IPS-11a (cell line): ENCODE results near the gene FMR1.

Experiments
- H3K4me3 ChIP-seq: one replicate; pipeline ENCODE4 v1.5.1; 2013; ENCODE audit warnings: low read depth, low read length, control low read depth

FMR1 gene

DNA sequence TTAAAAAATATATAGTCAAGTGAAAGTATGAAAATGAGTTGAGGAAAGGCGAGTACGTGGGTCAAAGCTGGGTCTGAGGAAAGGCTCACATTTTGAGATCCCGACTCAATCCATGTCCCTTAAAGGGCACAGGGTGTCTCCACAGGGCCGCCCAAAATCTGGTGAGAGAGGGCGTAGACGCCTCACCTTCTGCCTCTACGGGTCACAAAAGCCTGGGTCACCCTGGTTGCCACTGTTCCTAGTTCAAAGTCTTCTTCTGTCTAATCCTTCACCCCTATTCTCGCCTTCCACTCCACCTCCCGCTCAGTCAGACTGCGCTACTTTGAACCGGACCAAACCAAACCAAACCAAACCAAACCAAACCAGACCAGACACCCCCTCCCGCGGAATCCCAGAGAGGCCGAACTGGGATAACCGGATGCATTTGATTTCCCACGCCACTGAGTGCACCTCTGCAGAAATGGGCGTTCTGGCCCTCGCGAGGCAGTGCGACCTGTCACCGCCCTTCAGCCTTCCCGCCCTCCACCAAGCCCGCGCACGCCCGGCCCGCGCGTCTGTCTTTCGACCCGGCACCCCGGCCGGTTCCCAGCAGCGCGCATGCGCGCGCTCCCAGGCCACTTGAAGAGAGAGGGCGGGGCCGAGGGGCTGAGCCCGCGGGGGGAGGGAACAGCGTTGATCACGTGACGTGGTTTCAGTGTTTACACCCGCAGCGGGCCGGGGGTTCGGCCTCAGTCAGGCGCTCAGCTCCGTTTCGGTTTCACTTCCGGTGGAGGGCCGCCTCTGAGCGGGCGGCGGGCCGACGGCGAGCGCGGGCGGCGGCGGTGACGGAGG is at the start of gene FMR1:
Gene FMR1 (plus strand): TSS at position 728 of the 831 bp plus-strand sequence. CDS start 261 bp downstream, outside the sequence.
- H3K4me3 ChIP-seq = peak within 1 kb of the TSS; percentile 65

DNA sequence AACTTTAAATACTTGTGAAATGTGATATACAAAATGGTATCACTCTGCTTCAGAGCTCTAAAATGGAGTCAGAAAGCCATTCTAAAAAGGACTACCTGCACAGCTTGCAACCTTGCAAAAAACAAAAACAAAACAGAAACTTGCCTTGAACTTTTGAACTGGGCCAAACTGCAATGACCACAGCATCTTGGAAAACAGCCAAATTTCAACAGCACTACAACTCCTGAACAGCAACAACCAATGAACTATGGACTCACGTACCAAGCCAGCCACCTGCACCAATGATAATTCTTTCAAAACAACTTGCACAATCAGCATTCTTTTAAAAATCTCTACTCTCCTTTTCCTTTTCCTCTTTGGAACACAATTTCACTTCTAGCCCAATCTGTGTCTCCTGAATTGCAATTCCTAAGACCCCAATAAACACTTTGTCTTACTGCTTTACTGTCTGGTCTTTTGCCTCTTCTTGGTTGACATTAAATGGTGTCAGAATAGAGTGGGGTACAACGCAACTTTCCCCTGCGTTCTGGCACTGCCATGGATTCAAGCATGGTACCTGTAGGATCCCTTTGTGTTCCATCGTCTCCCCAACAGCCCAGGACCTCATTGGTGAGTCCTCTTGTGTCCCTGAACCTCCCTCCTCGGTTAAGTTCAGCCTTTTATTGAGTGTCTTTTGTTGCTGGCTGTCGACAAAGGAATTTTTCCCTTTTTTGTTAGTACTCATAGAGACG is 35.7 kb upstream of the FMR1 start:
- H3K4me3 ChIP-seq = no peak overlapping the region

DNA sequence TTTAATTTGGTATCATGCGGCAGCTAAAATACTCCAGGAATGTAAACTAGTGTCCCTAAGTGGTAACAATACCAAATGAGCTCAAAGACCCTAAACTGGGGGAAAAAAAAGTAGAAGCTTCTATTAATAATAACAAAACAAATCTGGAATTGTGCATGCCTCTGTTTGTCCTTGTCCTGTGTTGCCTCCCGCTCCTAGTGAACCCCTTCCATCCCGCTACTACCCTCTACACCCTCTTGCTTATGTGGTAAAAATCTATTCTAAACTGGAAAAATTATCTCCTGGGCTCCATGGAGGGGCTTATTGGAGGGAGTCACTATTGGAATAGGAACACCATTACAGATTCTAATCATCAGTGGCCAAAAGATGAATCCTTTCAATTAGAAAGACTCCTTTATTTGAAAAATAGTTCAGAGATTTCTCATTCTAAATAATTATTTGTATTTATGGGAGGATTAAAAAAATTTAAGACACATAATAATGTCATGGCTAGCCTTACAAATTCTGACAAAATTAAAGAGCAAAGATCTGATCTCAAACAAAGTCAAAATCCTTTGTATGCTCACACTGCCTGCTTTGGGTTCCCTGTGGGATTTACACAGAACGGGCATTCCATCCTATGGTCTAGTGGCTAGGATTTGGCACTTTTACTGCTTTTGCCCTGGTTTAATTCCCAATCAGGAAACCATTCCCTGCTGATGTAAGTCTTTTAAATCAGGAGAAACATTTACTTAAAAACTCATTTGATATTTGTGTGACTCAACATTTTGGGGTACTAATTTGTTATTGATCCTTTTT is 34.7 kb upstream of the FMR1 start:
- no peak overlapping the region for H3K4me3 ChIP-seq

DNA sequence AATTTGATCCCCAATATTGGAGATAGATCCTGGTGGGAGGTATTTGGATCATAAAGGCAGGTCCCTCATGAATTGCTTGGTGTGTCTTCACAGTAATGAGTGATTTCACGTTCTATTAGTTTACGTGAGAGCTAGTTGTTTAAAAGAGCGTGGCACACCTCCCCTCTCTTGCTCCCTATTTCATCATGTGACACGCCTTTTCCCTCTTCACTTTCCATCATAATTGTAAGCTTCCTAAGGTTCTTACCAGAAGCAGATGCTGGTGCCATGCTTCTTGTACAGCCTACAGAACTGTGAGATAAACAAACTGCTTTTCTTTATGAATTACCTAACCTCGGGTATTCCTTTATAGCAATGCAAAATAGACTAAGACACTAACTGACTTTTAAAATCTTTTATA is 34.0 kb upstream of the FMR1 start:
- H3K4me3 ChIP-seq = no peak overlapping the region

DNA sequence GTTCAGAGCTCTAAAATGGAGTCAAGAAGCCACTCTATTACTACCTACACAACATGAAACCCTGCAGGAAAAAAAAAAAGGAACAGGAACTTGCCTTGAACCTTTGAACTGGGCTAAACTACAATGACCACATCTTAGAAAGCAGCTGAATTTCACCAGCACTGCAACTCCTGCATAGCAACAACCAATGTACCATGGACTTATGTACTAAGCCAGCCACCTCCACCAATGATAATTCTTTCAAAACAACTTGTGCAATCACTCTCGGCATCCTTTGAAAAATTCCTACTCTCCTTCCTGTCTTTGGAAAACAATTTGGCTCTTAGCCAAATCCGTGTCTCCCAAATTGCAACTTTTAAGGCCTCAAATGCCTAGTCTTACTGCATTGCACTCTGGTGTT is 26.8 kb upstream of the FMR1 start:
- no peak overlapping the region for H3K4me3 ChIP-seq

DNA sequence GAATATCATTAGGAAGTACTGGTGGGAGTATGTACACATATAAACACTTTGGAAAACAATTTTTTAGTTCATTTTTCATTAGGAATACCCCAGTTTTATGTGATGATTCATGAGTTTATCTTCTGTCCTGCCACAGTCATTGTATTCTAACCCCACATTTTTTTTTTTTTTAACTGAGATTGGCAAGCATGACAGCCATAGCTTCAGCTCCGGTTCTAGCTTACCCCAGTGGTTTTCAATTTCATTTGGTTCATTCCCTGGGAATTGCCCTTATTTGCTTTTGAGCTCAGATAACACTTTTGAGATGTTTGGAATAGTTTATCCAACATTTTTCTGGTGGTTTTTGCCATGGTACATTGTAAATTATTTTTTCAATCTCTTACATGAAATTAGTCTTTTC is 21.0 kb upstream of the FMR1 start:
- no peak overlapping the region for H3K4me3 ChIP-seq

DNA sequence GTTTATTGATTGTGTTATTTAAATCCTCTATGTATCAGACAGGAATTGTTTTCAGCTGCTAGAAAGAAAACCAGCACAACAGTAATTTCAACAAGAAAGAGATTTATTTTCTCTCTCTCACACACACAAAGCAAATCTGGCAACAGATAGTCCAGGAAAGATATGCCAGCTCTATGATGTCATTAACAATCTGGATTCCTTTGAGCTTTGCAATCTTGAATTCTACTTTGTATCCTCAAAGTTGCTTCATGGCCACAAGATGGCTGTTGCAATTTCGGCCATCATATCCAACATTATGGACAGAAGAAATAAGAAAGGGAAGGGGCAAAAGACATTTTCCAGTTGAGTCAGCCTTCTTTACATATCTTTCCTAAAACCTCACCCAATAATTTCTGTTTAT is 19.8 kb upstream of the FMR1 start:
- no peak overlapping the region for H3K4me3 ChIP-seq

DNA sequence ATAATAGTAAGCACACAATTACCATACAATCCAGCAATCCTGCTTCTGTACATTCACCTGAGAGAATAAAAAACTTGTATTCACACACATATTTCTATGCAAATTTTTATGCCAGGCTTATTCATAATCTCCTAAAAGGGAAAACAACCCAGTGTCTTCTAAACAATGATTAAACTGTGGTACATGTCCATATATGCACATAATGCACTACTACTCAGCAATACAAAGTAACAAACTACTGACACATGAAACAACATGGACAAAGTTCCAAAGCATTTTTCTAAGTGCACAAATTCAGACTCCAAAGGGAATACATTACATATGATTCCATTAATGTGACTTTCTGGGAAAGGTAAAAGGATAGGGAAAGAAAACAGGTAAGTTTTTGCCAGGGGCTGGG is 18.0 kb upstream of the FMR1 start:
- no peak overlapping the region for H3K4me3 ChIP-seq

DNA sequence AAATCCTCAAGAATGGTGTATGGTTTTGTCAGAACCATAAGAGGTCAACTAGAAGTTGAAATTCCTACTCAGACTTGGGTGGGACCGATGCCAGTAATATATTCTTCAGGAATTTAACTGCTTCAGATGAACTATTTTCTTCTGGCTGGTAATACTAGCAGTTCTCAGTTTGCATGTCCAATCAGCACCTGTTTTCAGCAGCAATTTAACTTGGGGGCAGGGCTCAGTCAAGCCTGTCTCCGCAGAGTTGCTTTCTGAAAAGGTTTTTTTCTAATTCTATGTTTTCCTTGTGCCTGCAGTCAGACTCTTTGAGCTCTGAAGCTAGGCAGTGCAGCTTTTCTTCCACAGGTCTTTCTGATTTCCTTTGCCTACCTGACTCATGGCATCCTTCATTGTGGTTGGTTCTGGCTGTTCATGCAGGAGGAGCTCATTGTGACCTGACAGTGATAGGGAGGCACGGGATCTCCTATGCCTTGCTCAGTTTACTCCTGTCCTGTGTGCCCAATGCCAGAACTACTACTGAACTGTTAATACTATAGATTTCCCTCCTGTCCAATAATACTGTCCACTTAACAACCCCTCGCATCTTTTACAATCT is 17.3 kb upstream of the FMR1 start:
- no peak overlapping the region for H3K4me3 ChIP-seq

DNA sequence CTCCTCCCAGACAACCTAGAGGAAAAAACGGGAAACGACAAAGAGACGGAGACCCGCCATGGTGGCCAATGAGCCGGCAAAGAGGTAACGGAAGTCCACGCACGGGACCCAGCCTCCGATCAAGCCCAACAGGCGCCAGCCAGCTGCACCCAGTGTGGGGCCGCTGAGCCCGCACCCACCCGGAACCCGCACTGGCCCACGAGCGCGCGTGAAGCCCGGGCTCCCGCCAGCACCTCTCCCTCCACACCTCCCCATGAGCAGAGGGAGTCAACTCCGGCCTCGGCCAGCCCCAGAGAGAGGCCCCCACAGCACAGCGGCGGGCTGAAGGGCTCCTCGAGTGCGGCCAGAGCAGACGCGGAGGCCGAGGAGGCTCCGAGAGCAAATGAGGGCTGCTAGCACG is 14.6 kb upstream of the FMR1 start:
- H3K4me3 ChIP-seq = no peak overlapping the region

DNA sequence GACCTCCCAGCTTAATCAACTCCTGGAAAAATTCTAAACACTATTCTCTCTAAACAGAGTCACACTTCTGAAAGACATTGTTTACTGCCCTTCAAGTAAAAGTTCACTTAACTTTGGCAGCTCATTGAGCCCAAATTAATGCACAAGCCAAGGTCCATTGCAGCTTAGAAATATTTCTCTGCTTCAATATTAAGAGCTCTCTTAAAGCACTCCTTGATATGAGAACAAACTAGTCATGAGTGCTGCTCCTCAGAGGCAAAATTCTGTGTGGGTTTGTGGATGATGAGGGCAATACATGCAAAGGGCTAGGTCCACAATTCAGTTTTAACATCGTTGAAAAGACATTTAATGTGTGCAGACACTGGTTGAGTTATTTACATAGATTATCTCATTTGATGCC is 12.8 kb upstream of the FMR1 start:
- no peak overlapping the region for H3K4me3 ChIP-seq

DNA sequence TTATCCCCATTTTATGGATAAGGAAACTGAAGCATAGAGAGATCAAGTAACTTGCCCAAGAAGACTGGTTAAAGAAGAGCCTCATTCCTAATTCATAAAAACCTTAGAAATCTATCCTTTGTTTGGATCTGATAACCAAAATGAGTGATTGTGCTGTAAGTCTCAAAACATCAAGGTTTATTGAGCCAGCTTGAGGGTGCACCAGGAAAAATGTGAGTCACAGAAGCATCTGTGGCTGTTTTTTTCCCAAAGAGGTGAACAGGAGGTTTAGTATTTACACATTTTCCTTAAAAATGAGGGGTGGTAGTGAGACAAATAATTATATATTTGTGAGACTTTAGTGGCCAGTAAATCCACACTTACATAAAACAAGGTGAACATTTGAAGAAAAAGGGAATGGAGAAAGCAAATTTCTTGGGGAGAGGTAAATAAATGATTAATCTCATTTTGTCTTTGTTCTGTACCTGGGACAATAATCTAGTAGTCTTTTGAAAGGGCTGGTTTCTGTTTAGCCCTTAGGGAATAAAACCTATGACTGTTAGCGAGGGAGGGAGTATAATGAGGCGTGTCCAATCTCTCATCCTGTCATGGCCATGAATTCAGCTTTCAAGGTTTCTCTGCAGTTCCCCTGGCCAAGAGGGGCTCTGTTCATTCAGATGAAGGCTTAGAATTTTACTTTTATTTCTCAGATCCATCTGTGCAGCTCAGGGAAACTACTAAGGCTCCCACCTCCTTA is 12.2 kb upstream of the FMR1 start:
- no peak overlapping the region for H3K4me3 ChIP-seq

DNA sequence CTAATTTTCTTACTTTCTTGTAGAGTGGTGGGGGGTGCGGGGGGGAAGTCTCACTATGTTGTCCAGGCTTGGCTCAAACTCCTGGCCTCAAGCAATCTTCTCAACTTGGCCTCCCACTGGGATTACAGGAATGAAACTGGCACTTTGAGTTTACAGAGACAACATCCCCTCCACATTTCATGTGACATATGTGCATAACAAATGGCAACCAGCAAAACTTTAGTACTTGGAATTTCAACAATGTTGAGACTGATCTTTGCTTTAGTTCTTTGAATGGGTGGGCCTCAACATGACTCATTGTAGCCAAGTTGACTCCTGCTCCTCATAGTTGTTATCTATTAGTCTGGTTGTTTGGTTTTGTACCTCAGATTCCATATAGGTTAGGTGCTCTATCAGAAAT is 11.4 kb upstream of the FMR1 start:
- H3K4me3 ChIP-seq = no peak overlapping the region

DNA sequence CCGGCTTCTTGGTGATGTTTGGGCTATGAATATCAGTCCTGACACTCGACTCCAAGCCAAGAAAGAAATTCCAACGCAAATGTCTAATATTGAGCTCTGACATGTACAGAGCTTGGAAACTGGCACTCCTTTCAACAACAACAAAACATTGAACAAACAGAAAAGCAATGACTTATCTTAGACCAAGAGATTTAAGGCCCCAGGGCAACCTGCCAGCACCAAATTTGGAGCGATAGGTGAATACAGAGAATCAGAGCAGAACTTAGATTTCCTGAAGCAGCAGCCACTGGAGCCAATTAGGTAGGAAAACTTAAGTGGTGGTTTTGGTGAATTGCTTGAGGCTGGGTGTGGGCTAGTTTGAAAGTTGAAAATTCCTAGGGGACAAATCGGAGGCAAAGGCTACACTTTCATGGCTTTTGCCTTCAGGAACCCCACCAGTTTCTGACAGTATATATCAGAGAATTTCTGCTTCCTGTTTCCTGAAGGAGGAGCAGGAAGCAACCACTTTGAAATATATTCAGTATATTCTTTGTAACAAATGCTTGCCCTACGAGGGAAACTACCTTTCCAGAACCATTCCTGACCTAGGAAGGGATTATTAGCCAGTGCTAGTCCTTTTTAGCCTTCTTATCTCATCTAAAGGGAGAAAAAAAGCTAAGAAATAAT is 10.1 kb upstream of the FMR1 start:
- H3K4me3 ChIP-seq = no peak overlapping the region

DNA sequence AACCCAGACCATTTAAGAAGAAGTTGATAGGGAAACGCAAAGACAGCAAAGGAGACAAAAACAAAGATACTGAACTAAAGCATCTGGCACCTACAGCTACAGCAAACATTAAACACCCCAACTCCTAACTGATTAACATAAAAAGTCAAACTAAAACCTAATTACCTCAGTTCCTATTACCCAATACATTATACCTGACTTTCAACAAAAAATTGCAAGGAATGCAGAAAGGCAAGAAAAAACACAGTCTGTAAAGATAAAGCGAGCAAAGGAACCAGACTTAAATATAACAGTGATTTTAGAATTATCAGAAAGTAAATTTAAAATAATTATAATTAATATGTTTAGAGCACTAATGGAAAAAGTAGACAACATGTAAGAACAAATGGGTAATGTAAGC is 9.4 kb upstream of the FMR1 start:
- no peak overlapping the region for H3K4me3 ChIP-seq

DNA sequence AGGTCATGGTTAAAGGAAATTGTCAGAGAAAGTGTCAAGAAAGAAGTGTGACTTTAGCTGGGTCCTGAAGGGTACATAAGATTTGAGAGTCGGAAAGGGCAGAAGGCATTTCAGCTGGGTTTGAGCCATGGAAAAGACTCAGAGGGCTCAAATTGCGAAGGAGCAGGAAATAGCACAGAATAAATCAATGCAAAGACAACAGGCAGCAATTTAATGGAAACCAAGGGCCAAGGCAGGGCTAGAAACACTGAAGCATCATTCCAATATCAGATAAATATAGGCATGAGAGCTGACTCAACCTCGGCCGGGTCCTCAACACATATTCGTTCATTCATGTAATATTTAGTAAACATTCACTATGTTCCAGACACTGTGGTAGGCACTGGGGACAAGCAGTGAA is 3.6 kb upstream of the FMR1 start:
- H3K4me3 ChIP-seq = no peak overlapping the region

DNA sequence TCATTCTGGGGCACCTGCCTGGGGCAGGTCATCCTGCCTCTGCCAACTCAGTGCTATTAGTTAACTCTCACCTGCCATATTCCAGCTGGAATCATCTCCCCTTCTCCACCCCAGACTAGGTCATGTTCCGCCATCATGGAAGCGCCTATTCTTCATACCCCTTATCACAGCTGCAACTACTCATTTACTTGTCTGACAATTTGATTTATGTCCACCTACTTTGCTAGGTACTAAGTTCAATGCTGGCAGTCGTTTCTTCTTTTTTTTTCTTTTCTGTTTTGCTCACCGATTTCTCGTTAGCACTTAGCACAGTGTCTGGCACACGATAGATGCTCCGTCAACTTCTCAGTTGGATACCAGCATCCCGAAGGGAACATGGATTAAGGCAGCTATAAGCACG is 1.1 kb upstream of the FMR1 start:
- H3K4me3 ChIP-seq = no peak overlapping the region

DNA sequence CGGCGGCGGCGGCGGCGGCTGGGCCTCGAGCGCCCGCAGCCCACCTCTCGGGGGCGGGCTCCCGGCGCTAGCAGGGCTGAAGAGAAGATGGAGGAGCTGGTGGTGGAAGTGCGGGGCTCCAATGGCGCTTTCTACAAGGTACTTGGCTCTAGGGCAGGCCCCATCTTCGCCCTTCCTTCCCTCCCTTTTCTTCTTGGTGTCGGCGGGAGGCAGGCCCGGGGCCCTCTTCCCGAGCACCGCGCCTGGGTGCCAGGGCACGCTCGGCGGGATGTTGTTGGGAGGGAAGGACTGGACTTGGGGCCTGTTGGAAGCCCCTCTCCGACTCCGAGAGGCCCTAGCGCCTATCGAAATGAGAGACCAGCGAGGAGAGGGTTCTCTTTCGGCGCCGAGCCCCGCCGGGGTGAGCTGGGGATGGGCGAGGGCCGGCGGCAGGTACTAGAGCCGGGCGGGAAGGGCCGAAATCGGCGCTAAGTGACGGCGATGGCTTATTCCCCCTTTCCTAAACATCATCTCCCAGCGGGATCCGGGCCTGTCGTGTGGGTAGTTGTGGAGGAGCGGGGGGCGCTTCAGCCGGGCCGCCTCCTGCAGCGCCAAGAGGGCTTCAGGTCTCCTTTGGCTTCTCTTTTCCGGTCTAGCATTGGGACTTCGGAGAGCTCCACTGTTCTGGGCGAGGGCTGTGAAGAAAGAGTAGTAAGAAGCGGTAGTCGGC is 528 bp downstream of the FMR1 start:
- H3K4me3 ChIP-seq = peak overlapping the region; percentile 65

DNA sequence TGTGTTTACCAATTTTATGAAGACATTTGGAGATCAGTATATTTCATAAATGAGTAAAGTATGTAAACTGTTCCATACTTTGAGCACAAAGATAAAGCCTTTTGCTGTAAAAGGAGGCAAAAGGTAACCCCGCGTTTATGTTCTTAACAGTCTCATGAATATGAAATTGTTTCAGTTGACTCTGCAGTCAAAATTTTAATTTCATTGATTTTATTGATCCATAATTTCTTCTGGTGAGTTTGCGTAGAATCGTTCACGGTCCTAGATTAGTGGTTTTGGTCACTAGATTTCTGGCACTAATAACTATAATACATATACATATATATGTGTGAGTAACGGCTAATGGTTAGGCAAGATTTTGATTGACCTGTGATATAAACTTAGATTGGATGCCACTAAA is 1.9 kb downstream of the FMR1 start:
- peak overlapping the region; percentile 28 for H3K4me3 ChIP-seq
